ENCODE measurements around the gene TRMT44. TPM values are rescaled to one million over a fixed set of nuclear protein-coding genes. Genes with fewer than 3 reads are reported as not detected.

TRMT44 gene
- total and polyA plus RNA-seq, 2 donors (not counting 1 experiment from before 2014, with no cell fraction given): 13.3 to 37.4 TPM

- POLR2A ChIA-PET: no interaction called here
- ATAC-seq (ENCODE audit: low read depth): peak; percentile 53
These were observed 37.3 kb upstream of the TRMT44 start for GRCh38 chr4:8403173-8403753.

More at GRCh38 chr4:8403173-8403753, 37.3 kb upstream of the TRMT44 start:
- WGBS (ENCODE audit: insufficient coverage): 51% methylated on average over 11 of the region's 12 CpGs
- Mint-ChIP-seq H3K27ac (no peak overlapping the region), H3K27me3 (no peaks in the 10 kb centered on the region), H3K4me3 (no peak overlapping the region), H3K4me1 (peaks cover 2% of the 10 kb centered on the region), H3K9me3 (ENCODE audit: insufficient read depth) (no peaks in the 10 kb centered on the region)
- intact Hi-C loops (cut with micrococcal nuclease): loop anchor here (1.0 kb wide), 1 partner anchor 161 kb away; no protein-coding TSS in a partner anchor
- no peak overlapping the region for H3K27ac ChIP-seq (ENCODE audit: low read length in 2 of 2)
- no peaks in the 10 kb centered on the region for H4K20me1 ChIP-seq (ENCODE audit: control insufficient read depth, insufficient read depth, low read length, poor library complexity, severe bottlenecking)
- TF ChIP-seq CTCF (IDR thresholded peaks at IDR 0.05) (peak; percentile 89), EZH2 (IDR thresholded peaks at IDR 0.05; ENCODE audit: borderline replicate concordance, insufficient read depth, low read depth, low read length, poor library complexity, severe bottlenecking) (no peak)
- no peaks in the 10 kb centered on the region for H3K79me2 ChIP-seq (ENCODE audit: control insufficient read depth, insufficient read depth, low read length)
- H3K4me1 ChIP-seq (ENCODE audit: control insufficient read depth in 2 of 2, insufficient read depth in 2 of 2, low read length in 2 of 2): no peaks in the 10 kb centered on the region
- H3K9ac ChIP-seq (ENCODE audit: low read length): no peak overlapping the region
- H3K4me3 ChIP-seq (ENCODE audit: control extremely low read depth in 1 of 5, extremely low read depth in 1 of 5, insufficient read depth in 1 of 5, low read depth in 2 of 5, low read length in 4 of 5): no peak overlapping the region
- CTCF ChIA-PET: interaction anchor here (0.9 to 5.2 kb wide), 10 partner anchors 12 to 599 kb away, joined by 3 to 48 read pairs (median 5); no protein-coding TSS in a partner anchor
- H3K9me3 ChIP-seq (ENCODE audit: control extremely low read depth in 1 of 3, control insufficient read depth in 2 of 3, insufficient read depth in 1 of 3, low read length in 2 of 3): no peaks in the 10 kb centered on the region
- no peak overlapping the region for H3K4me2 ChIP-seq (replicated peaks; ENCODE audit: low read depth, low read length, poor library complexity, severe bottlenecking)
- DNase-seq: peak; percentile 56
- H3K27me3 ChIP-seq (replicated peaks in 1 of 4; ENCODE audit: control extremely low read depth in 1 of 4, control insufficient read depth in 3 of 4, insufficient read depth in 4 of 4, low read length in 3 of 4): no peaks in the 10 kb centered on the region
- no peak overlapping the region for H2AFZ ChIP-seq (ENCODE audit: insufficient read depth, low read depth, low read length, poor library complexity, severe bottlenecking)
- peaks cover 0 to 18% of the 10 kb centered on the region in 2 experiments for H3K36me3 ChIP-seq (replicated peaks in 1 of 2; ENCODE audit: control extremely low read depth in 1 of 2, control insufficient read depth in 1 of 2, extremely low read depth in 1 of 2, insufficient read depth in 2 of 2, low read length in 1 of 2)
